ENCODE data around the gene SCEL. TPM values are rescaled to one million over a fixed set of nuclear protein-coding genes. Genes with fewer than 3 reads are reported as not detected.

The SCEL gene
- total RNA-seq, 6 donors from 2014 or later: 32.5 to 175 (median 82.5) TPM

GRCh38 chr13:77611068-77611467 is 75.6 kb downstream of the SCEL start:
- 97 to 100% methylated on average over 1 of the region's 1 CpG for WGBS, 2 donors
- no peak for DNase-seq
- Histone ChIP-seq H3K27ac (no peak overlapping the region), H3K4me3 (no peak overlapping the region), H3K36me3 (no peaks in the 10 kb centered on the region), H3K9me3 (no peaks in the 10 kb centered on the region), H3K4me1 (no peaks in the 10 kb centered on the region), H3K27me3 (no peaks in the 10 kb centered on the region)
- no peak for ATAC-seq (ENCODE audit: low FRiP score in 2 of 2)
- TF ChIP-seq CTCF (IDR thresholded peaks at IDR 0.05) (no peak), POLR2AphosphoS5 (IDR thresholded peaks at IDR 0.05) (no peak), EP300 (IDR thresholded peaks at IDR 0.05) (no peak), POLR2A (IDR thresholded peaks at IDR 0.05) (no peak)

- H3K4me3 ChIP-seq: no peak overlapping the region
- ATAC-seq (ENCODE audit: low FRiP score in 2 of 2): no peak
- H3K4me1 ChIP-seq: no peaks in the 10 kb centered on the region
- no peaks in the 10 kb centered on the region for H3K36me3 ChIP-seq
- no peak for DNase-seq
- no peaks in the 10 kb centered on the region for H3K27me3 ChIP-seq
- H3K27ac ChIP-seq: no peak overlapping the region
- TF ChIP-seq CTCF (IDR thresholded peaks at IDR 0.05) (no peak), POLR2A (IDR thresholded peaks at IDR 0.05) (no peak), EP300 (IDR thresholded peaks at IDR 0.05) (no peak), POLR2AphosphoS5 (IDR thresholded peaks at IDR 0.05) (no peak)
- H3K9me3 ChIP-seq: no peaks in the 10 kb centered on the region
These were observed 80.5 kb downstream of the SCEL start for GRCh38 chr13:77616027-77616426.

GRCh38 chr13:77619655-77620054 is 84.1 kb downstream of the SCEL start:
- Histone ChIP-seq H3K36me3 (no peaks in the 10 kb centered on the region), H3K4me1 (no peaks in the 10 kb centered on the region), H3K4me3 (no peak overlapping the region), H3K27me3 (no peaks in the 10 kb centered on the region), H3K27ac (no peak overlapping the region), H3K9me3 (no peaks in the 10 kb centered on the region)
- ATAC-seq (ENCODE audit: low FRiP score in 2 of 2): no peak
- no peak for DNase-seq
- TF ChIP-seq POLR2A (IDR thresholded peaks at IDR 0.05) (no peak), POLR2AphosphoS5 (IDR thresholded peaks at IDR 0.05) (no peak), EP300 (IDR thresholded peaks at IDR 0.05) (no peak), CTCF (IDR thresholded peaks at IDR 0.05) (no peak)
- WGBS, 2 donors: 71 to 72% methylated on average over 5 of the region's 5 CpGs

GRCh38 chr13:77620138-77620537 is 84.6 kb downstream of the SCEL start:
- 42 to 71% methylated on average over 1 of the region's 1 CpG for WGBS, 2 donors
- no peak for ATAC-seq (ENCODE audit: low FRiP score in 2 of 2)

More at GRCh38 chr13:77620138-77620537, 84.6 kb downstream of the SCEL start:
- no peaks in the 10 kb centered on the region for H3K4me1 ChIP-seq
- H3K9me3 ChIP-seq: no peaks in the 10 kb centered on the region
- no peak for DNase-seq
- no peaks in the 10 kb centered on the region for H3K36me3 ChIP-seq
- TF ChIP-seq POLR2A (IDR thresholded peaks at IDR 0.05): no peak
- TF ChIP-seq CTCF (IDR thresholded peaks at IDR 0.05): no peak
- no peak for TF ChIP-seq POLR2AphosphoS5 (IDR thresholded peaks at IDR 0.05)
- no peak for TF ChIP-seq EP300 (IDR thresholded peaks at IDR 0.05)
- no peak overlapping the region for H3K27ac ChIP-seq
- H3K27me3 ChIP-seq: no peaks in the 10 kb centered on the region
- H3K4me3 ChIP-seq: no peak overlapping the region
